Activated gamma-delta T cell treated with anti-CD3 and anti-CD28 coated beads, Interleukin-2, amount 50 U/mL, for 16 hours (primary cell): ENCODE data around the gene KLHL12.

Experiments
- DNase-seq: peaks from one replicate; pipeline ENCODE4 v3.0.0-alpha.2; 2020; ENCODE audit warnings: low read depth

KLHL12 gene

GRCh38 chr1:202926581-202927491, at the start of gene KLHL12:
KLHL12 (minus strand) TSS chr1:202927234; CDS start chr1:202925162, 2,072 bp downstream.
- peak; percentile 89 for DNase-seq

DNA sequence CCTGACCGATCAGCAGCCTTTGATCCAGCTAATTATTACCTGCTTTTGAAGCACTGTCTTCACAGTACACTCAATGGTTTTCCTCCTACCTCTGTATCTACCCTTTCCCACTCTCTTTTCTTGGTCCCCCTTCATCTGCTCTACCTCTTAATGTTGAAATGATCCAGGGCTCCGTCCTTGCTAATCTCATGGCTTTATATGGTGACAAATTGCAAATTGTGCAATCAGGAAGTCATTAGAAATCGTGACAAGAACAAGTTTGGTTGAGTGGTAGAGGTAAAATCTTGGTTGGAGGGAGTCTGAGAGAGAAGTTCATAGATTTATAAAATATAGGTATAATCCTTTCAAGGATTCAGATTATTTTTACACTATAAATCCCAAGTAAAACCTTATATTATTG, 49.6 kb upstream of the KLHL12 start:
- DNase-seq, result no peak

DNA sequence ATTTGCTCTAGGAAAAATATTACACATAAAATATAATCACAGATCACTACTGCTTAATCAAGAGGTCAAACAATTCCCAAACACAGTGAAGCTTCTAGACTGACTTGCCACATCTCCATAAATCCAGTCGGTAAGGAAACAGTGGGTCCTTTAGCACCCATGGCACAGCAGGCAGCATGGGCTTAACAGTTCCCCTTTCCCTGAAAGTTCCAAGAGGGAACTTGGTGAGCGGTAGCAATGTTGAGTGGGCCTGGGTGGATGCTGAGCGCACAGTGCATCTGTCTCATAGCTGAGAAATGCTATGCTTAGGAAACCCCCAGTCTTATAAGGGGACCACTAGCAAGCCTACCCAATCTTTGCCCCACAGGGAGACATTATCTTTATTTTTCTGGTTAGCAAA, 47.8 kb upstream of the KLHL12 start:
- no peak for DNase-seq

DNA sequence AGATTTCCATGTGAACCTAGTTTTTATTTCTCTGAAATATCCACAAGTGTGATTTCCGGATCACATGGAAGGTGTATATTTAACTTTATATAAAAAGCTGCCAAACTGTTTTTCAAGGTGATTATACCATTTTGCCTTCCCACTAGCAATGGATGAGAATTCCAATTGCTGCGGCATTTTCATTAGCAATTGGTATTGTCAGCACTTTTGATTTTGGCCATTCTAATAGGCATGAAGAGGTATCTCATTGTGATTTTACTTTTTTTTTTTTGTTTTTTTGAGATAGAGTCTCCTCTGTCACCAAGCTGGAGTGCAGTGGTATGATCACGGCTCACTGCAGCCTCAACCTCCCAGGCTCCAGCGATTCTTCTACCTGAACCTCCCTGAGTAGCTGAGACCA, 45.0 kb upstream of the KLHL12 start:
- no peak for DNase-seq

GRCh38 chr1:202968895-202969295, 41.9 kb upstream of the KLHL12 start:
- no peak for DNase-seq

DNA sequence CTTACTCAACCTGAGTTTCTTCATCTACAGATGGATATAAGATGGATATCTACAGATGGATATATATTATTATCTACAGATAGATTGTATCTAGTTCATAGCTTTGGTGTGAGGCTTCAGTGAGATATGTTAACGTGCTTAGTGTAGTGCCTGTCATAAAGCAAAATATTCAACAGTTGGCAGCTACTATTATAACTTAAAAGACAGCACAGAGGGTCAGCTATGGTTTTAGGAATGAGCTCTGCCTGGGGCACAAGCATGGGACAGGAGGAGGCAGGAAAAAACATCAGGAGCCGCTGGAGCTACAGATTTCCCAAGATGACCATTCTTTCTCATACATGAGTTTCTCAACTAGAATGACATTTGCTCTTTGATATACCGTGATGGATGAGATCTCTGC, 41.3 kb upstream of the KLHL12 start:
- DNase-seq, result no peak

GRCh38 chr1:202967684-202968281, 40.7 kb upstream of the KLHL12 start:
- no peak for DNase-seq

DNA sequence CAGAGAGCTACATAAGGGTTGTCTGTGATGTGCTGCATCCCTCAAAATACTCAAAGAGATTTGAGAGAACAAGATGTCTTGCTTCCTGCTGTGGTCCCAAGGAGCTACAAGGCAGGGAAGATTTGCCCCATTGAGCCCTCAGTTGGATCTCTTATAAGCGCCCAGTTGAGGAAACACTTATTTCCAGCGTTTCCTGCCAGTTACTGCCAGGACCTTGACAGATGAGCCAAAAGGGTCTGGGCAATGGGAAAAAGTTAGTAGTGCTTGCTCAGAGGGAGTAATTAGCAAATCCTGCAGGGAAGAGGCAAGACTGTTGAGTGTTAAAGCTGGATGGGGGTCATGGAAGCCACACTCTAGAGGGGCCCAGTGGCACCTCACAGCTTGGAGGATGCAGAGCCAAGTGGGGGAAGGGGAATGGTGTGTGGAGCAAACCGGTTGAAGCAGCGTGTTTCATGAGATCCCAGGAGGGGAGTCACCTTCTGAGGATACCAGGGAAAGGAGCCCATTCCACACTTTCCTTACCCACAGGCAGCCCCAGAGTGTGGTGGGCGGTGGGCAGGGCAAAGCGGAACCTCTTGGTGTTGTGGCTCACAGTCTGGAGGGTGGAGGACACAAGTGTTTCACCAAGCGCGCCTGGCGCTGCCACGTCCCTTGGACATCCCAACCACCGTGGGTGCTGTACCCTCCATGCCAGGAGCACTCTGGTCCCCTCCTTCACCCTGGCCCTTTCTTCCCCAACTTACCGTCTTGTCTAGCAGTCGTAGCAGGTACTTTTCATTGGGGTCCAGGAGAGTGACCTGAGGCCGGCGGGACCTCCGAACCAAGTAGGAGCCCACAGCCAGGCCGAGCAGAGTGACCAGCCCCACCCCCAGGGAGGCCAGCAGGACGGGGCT, 39.2 kb upstream of the KLHL12 start:
- DNase-seq, result no peak

- no peak for DNase-seq
Observed at GRCh38 chr1:202965422-202965821, 38.4 kb upstream of the KLHL12 start.

- no peak for DNase-seq
Observed at GRCh38 chr1:202964791-202965410, 37.9 kb upstream of the KLHL12 start.

DNA sequence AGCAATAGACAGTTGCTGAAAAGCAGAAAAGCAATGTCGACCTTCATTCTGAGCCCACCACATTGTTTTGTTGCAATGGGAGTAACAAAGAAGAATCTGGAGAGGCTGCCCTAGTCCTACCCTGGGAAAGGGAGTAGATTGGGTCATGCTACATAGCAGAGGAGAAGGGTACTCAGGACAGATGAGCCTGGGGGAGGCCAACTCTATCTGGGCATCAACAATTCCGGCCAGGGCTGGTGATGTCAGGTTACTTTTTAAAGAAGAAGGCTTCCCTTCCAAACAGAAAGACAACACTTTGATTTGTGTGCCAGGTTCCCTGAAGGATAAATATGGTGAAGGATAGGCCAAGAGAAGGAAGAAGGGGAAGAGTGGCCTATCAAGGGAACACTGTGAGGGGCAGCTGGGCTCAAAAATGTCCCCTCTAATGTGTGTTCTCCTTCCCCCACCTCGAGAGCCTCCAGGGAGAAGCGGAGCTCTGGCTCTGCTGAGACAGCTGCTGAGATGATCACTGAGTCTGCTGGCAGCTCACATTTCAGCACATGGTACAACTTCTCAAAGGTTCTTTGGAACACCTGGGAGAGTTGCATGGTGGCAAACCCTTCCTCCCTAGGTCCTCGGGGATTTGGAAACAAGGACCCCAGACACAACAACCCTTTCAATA, 34.3 kb upstream of the KLHL12 start:
- no peak for DNase-seq

DNA sequence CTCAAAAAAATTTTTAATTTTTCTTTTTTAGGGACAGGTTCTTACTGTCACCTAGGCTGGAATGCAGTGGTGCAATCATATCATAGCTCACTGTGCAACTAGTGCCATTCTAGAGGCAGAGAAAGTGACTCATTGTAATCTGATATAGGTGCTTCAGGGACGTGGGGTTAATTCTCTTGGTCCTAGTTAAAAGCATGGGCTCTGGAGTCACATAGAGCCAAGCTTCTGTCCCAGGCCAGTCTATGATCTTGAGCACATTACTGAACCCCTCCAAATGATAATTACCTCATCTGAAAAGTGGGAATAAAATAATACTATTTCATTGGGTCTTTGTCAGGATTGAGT, 32.2 kb upstream of the KLHL12 start:
- DNase-seq, result no peak

DNA sequence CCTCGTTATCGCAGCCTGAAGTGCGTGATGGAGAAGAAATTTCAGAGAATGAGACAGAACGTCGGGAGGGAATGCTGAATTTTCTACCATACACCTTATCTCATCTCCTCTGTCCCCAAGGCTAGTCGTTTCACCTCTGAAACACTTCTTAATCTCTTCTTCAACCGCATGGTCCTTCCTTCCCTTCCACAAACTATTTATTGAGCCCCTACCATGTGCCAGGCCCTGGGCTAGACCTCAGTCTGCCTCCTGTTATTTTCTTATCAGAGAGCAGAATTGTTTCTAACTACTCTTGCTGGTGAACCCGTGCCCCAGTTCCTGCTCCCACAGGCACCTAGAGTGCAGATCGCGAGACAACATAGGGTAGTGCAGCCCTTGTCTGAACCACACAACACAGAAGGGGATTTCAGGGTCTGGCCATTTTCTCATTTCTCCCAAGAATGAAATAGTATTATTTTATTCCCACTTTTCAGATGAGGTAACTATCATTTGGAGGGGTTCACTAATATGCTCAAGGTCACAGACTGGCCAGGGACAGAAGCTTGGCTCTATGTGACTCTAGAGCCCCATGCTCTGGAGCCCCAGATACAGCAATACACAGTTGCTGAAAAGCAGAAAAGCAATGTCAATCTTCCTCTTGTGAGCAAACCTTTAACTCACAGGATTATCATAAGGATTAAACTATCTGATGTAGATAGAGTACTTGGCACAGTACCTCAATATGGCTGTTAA, 31.7 kb upstream of the KLHL12 start:
- DNase-seq, result no peak

GRCh38 chr1:202957733-202958543, 30.9 kb upstream of the KLHL12 start, which contains the start of gene ADIPOR1:
ADIPOR1 (minus strand) TSS chr1:202958312; CDS start chr1:202951070, 7,242 bp downstream.
- DNase-seq, result peak; percentile 87

DNA sequence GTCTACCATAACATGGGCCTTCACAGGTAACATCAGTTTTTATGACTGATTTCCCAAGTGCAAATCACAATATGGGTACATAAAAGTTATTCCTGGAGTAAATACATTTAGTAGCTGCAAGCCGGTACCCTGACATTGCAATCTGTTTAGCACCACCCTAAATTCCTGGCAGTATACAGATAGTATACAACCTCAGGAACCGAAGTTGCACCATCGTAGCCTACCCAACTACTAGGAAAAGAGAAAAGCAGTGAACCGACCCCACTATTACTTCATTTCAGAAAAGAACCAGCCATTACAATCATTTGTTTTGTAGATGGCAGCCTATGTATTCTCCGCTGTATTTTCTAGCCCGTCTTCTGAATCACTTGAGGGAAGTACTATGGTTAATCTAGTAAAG, 29.9 kb upstream of the KLHL12 start:
- no peak for DNase-seq

DNA sequence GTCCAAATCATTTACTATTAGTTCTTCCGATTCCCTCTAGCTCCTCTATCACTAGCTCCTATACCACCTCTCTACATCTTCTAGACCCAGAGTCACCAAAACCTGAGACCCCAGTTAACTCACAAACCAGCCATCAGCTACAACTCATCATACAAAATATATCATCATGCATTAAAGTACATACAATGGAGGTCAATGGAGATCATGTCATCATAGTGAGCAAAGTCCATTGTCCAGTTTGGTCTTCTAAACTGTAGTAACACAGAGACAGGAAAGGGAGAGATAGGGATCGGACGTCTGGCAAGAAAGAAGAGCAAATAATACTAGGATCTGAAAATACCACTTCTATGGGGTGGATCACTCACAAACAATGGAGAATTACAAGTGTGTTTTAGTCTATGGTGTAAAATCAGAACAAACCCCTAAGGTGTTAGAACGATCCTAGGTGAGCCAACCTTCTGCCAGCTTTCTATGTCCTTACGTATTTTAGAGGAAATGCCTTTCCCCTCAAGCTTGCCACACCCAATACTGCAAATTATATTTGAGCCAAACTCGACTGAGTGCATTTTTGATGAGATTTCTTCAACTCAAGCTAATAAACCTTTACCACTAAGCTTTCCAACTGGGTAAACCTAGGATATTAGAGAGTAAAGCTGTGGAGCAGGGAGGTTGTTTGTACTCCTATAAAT, 27.2 kb upstream of the KLHL12 start:
- DNase-seq, result no peak

GRCh38 chr1:202953392-202953791, 26.4 kb upstream of the KLHL12 start:
- no peak for DNase-seq

DNA sequence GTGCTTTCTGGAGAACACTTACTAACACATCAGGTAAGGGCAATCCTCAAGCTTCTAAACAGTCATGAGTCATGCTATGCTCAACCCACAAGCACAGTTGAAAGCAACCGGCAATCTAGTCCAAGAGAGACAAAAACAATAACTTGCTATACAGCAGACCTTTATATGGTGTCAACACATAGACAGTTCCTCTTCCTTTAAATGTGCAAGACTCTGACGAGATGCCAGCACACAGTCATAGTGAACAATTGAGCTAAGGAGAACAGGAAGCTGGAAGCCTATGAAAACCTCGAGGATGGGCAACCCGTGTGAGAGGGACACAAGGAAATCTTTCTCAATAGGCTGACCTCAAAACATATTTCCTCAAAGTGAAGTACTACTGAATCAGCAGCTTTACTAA, 25.8 kb upstream of the KLHL12 start:
- DNase-seq, result no peak

GRCh38 chr1:202952099-202952498, 25.1 kb upstream of the KLHL12 start:
- no peak for DNase-seq
